NT2/D1 (cell line): ENCODE results near the gene PROM1.

Source experiments
- YY1 ChIP-seq: IDR thresholded peaks from 2 replicates; pipeline ENCODE4 v1.6.1; 2011; ENCODE audit not compliant: insufficient read length, insufficient read depth
- ZNF274 ChIP-seq: IDR thresholded peaks from 2 replicates; pipeline ENCODE4 v1.6.1; 2011; ENCODE audit warnings: mild to moderate bottlenecking, low read depth, low read length

- no peak for TF ChIP-seq YY1
- no peak for TF ChIP-seq ZNF274
Observed at GRCh38 chr4:16000708-16001483, 82.9 kb downstream of the PROM1 start.
